AG08395 (cell line): ENCODE results near the gene INSC.

Source experiments
- DNase-seq: peaks from one replicate; pipeline ENCODE4 v3.0.0; 2012; ENCODE audit warnings: mixed read lengths, low spot score

The INSC gene

DNA sequence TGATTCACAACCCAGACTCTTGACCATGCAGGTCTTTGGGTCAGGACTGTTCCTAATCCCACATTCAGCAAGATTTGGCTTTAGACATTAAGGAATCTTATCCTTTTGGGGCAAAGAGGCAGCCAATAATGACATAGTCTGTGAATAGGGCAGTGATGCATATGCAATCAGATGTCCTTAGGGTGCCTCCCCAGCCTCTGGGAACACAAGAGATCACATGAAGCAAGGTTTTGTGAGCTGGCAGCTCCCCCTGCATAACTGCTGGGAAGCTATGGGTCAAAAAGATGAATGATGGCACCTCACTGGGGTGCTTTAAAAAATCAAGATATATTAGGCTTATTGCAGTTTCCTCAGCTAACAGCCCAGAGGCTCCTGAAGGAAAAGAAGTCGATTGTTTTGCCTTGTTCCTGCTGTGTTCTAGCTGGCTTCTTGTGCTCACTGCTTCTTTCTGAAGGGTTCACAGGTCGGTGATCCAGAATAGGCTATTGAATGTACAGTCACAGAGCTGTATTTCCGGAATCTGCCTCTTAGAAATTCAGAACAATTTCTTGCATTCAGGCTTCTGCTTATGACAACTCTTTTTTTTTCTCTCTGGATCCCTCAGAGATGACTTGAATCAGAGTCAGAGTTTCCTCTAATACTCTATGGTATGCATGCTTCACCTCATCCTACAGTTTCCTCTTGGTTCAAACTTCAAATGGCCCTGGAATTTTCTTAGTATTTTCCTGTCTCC lies 31.7 kb downstream of the INSC start:
- DNase-seq: peak; percentile 32

GRCh38 chr11:15148169-15148568 lies 33.4 kb downstream of the INSC start:
- no peak for DNase-seq

DNA sequence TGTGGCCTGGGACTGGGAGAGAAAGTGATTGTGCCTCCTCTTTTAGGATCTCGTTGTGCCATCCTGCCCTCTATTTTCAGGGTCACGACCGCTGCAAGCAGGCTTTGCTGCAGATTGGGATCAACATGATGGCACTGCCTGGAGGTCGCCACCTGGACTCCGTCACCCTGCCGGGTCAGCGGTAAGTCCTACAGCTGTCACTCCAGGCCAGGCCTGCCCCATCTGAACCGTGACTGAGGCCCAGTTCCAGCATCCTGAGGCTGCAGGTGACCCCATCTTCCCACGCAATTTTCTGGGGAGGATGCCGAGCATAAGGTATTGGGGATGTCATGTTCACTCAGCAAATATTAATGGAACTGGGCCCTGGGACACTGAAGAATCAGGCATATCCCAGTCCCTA lies 34.3 kb downstream of the INSC start:
- DNase-seq: no peak

DNA sequence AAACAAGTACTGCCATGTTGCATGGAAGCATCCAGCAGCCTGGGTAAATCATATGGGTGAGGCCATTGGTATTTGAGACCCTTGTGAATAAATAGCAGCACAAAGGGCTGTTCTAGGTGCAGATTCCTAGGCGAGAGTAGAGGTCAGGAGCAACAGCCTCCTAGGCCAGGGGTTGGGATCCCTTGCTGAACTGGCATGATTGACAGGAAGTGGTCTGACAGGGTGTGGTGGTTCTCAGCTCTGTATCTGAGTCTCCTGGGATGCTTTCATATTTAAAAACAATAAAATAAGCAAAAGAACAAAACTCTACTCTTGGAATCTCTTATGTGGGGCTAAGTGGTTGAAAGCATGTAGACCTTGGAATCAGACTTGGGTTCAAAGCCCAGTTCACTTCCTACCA lies 35.8 kb downstream of the INSC start:
- DNase-seq: no peak

- DNase-seq: no peak
Measured at GRCh38 chr11:15153231-15153630, 38.5 kb downstream of the INSC start.

- DNase-seq: peak; percentile 63
Measured at GRCh38 chr11:15157181-15157580, 42.5 kb downstream of the INSC start.

- DNase-seq: no peak
Measured at GRCh38 chr11:15157606-15158137, 42.9 kb downstream of the INSC start.

DNA sequence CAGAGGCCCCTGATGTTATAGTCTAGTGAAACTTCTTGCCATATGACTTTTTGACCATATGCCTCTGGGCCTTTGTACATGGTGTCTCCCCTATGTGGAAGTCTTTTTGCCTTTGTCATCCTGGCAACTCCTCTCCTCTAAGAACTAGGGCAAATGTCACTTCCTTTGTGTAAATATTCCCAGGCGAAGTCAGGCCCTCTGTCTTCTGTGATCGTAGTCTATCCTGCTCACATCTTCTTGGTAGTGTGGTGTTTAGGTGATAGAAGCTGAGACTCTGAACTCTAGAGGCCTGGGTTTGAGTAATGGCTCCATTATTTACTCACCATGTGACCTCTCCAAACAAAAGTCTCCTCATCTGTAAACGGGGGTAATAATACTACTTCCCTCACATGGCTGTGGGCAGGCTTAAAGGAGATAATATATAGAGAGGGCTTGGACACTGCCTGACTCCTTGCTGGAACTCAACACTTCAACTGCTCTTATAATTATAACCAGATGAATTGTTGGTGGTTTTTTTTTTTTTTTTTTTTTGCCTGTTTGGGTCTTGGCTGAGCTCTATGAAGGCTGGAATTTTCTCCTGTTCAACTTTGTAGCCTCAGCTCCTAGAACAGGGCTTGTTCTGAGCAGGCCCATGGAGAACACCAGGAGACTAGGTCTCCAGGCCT lies 43.8 kb downstream of the INSC start:
- DNase-seq: peak; percentile 53

- DNase-seq: peak; percentile 54
Measured at GRCh38 chr11:15159085-15159484, 44.4 kb downstream of the INSC start.

DNA sequence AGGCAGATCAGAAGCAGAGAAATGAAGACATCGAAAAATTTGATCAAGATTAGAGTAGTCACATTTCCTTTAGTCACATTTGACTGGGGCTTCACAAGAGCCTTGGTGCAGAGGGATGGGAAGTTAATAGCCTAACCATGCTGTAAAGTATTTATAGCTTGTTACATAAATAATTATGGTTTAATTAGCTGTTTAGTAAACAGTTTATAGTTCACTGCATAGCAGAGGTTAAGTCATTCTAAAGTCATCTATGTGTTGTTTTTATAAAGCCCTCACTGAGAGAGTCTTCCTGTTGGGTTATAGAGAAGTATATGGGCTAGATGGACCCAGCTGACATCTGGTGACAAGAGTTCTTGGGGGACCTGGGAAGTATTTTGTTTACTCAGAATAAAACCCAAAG lies 47.1 kb downstream of the INSC start:
- DNase-seq: no peak

- no peak for DNase-seq
Measured at GRCh38 chr11:15163136-15163535, 48.4 kb downstream of the INSC start.

DNA sequence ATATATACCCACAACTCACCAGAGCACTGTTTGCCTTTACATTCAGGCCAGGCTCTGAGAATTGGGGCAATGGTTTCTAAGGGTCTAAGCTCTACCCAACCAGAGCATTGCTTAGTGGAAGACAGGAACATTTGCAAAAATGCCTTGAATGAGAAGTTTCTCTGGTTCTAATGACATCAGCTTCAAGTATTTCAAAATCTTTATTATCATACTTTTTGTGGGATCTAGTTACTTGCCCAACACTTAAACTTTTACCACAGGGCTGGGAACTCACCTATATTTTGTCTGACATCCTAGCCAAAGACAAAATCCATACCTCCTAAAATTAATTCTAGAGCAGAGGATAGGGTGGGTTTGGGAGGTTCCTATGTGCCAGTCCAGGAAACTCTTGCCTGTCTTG lies 51.5 kb downstream of the INSC start:
- no peak for DNase-seq

DNA sequence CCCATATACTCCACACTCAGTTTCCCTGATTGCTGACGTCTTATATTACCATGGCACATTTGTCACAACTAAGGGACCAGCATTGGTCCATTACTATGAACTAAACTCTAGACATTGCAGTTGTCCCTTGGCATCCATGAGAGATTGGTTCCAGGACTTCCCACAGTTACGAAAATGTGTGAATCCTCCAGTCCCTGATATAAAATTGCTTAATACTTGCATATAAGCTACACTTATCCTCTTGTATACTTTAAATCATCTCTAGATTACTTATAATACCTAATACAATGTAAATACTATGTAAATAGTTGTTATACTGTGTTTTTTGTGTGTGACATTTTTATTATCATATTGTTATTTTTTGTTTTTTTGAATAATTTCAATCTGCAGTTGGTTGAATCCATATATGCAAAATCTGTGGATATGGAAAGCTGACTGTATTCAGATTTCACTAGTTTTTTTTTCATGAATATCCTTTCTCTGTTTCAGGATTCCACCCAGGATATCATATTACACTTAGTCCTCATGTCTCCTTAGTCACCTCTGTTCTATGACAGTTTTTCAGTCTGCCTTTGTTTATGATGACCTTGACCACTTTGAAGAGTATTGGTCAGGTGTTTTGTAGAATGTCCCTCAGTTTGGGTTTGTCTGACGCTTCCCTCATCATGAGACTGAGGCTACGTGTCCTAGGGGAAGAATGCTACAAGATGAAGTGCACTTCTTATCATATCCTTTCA lies 55.3 kb downstream of the INSC start:
- no peak for DNase-seq

- no peak for DNase-seq
Measured at GRCh38 chr11:15170698-15171097, 56.0 kb downstream of the INSC start.

- DNase-seq: no peak
Measured at GRCh38 chr11:15171956-15172355, 57.2 kb downstream of the INSC start.

DNA sequence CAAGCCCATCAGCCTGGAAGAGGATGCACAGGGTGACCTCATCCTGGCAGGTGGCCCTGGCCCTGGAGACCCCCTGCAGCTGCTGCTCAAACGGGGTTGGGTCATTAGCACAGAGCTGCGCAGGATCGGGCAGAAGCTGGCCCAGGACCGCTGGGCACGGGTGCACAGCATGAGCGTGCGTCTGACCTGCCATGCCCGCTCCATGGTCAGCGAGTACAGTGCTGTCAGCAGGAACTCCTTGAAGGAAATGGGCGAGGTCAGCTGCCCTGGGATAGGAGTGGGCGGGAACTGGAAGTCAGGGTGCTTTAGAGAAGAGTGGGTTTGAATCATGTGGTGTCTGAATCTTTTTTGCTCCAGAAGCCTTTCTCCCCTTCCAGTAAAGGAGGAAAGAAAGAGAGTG lies 61.1 kb downstream of the INSC start:
- no peak for DNase-seq

- no peak for DNase-seq
Measured at GRCh38 chr11:15176646-15177163, 62.0 kb downstream of the INSC start.

- DNase-seq: no peak
Measured at GRCh38 chr11:15177491-15177890, 62.8 kb downstream of the INSC start.

- no peak for DNase-seq
Measured at GRCh38 chr11:15178214-15178613, 63.5 kb downstream of the INSC start.

- peak; percentile 66 for DNase-seq
Measured at GRCh38 chr11:15179167-15179566, 64.4 kb downstream of the INSC start.

- DNase-seq: peak; percentile 37
Measured at GRCh38 chr11:15180212-15180792, 65.6 kb downstream of the INSC start.

GRCh38 chr11:15182372-15182771 lies 67.6 kb downstream of the INSC start:
- no peak for DNase-seq
